ENCODE data around the gene IL25.

The IL25 gene

DNA sequence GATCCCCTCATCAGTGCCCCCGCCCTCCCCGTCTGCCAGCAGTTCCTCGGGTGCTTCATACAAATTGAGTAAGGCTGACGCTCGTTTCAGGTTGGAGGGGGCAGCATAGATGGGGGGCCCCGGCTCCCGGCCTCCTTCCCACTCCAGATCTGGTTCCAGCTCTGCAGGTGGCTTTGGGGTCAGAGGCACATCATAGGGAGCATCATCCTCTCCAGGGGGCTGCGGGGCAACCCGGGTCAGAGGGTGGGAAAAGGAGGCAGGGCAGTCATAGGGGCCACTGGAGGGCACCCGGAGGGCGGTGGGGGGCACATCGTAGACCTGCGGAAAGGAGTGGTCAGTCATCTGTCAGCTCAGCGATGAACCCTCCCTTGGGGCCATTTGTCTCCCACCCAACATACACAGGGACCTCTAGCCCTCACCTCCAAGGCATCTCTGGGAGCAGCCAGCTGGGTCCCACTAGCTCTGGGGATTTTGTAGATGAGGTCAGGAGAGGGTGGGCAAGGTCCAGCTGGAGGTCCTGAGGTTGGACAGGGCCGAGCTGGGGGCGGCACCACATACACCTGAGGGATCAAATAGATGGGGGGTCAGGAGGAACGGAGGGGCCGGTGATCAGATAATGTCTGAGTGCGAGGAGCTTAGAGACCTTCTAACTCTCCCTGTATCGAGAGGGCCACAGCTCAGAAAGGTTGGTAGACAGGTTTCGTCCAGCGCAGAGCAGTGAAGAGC is 12.7 kb upstream of the IL25 start:
- H3K4me3 ChIP-seq (ENCODE audit: low read length) = no peak overlapping the region
- TF ChIP-seq ZNF274 (IDR thresholded peaks at IDR 0.05; ENCODE audit: low read depth, low read length) = no peak

DNA sequence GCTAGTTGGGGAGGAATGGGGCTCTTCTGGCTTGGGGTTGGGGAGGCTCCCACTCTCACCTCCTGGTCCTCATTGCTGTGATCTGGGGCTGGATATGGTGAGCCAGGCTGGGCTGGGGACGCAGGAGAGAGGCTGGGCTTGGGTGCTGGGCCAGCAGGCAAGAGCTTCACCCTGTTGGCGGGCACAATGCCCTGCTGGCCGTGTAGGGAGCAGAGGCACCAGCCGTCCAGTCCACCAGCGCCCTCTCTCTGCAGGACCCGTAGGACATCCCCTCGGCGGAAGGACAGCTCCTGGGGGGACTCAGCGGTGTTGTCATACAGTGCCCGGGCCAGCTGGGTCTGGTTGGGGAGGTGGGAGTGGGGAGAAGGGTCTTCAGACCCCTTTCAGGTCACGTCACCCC is 12.1 kb upstream of the IL25 start:
- no peak overlapping the region for H3K4me3 ChIP-seq (ENCODE audit: low read length)
- no peak for TF ChIP-seq ZNF274 (IDR thresholded peaks at IDR 0.05; ENCODE audit: low read depth, low read length)

DNA sequence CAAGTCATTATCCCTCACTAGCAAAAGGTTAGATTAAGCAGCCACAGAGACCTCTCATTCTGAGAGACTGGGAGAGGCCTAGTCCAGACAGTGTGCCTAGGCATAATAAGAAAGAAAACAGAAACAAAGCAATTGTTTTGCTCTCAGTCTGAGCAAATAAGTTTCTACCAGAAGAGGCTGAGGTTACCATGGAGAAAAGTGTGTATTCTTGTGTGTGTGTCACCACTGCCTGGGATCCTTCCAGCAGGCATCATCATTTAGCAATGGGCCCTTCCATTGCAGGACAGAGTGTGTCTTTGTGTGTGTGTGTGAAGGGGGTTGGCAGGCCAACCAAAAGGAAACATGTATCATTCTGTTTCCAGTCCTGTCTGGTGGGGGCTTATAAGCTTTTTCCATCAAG is 11.3 kb upstream of the IL25 start:
- no peak for TF ChIP-seq ZNF274 (IDR thresholded peaks at IDR 0.05; ENCODE audit: low read depth, low read length)
- H3K4me3 ChIP-seq (ENCODE audit: low read length) = no peak overlapping the region

DNA sequence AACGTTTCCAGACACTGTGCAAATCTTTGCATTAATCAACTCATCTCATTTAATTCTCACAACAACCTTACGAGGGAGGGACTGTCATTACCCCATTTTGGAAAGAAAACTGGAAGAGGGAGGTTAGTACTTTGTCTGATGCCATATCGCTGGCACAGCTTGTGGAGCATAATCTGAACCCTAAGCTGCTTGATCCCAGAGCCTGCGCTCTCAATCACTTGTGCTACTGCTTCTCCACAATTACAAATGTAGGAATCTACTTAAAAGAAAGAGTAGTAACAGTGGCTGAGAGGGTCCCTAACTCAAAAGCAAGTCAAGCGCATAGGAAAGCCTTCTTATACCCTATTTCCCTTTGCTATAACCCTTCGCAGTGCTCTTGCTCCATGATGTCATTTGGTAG is 10.8 kb upstream of the IL25 start:
- H3K4me3 ChIP-seq (ENCODE audit: low read length) = no peak overlapping the region
- TF ChIP-seq ZNF274 (IDR thresholded peaks at IDR 0.05; ENCODE audit: low read depth, low read length) = no peak

DNA sequence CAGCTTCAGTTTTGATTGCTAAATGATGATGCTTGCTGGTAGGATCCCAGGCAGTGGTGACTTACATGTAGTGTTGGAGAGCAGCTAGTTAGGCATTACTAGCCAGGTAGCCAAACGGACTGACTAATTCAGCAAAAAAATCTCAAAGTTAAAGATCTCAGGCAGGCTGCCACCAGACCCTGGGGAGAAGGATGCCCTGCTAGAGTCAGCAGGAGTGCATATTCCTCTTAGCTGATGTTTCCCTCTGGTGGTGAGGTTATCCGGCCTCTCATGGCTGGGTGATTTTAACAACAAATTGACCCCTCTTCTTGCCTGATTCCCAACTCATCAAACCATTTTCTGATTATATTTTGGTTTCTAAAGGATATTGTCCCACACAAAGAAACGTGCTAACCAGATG is 10.4 kb upstream of the IL25 start:
- H3K4me3 ChIP-seq (ENCODE audit: low read length) = no peak overlapping the region
- no peak for TF ChIP-seq ZNF274 (IDR thresholded peaks at IDR 0.05; ENCODE audit: low read depth, low read length)

DNA sequence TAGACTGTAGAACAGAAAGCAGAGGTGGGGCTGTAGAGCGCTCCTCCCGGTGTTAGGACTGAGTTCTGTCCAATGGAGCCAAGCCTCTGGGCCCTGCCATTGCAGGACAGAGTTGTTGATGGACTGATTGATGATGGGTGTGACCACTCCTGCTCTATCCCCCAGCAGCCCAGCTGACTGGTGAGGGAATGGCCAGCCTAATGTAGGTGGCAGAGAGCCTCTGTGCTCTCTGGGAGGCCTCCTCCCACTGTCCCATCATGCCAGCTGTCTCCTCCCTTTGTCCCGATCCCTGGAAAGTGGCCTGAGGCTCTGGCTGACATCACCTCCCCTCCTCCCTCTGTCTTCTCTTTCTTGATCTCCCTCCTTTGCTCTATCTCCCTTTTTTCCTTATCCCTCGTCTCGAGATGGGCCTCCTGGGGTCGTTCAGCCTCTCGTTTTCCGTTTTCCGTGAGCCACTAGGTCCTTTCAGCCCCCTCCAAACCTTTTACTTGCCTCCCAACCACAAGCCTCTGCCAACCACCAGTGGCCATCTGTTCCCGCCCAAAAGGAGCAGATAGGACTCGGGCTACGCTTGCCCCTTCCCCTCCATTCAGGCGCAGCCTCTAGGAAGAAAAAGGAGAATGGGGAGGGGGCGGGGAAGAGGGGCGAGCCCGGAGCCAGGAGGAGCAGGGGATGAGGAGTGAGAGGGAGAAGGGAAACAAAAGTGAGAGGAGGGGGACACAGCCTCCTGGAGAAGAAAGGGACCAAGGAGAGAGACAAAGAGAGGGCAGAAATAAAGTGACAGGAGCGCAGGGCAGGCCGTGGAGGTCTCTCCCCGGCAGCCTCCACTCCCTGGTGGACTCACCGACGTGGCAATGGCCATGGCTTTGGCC is 8.2 kb upstream of the IL25 start:
- no peak overlapping the region for H3K4me3 ChIP-seq (ENCODE audit: low read length)
- no peak for TF ChIP-seq ZNF274 (IDR thresholded peaks at IDR 0.05; ENCODE audit: low read depth, low read length)

DNA sequence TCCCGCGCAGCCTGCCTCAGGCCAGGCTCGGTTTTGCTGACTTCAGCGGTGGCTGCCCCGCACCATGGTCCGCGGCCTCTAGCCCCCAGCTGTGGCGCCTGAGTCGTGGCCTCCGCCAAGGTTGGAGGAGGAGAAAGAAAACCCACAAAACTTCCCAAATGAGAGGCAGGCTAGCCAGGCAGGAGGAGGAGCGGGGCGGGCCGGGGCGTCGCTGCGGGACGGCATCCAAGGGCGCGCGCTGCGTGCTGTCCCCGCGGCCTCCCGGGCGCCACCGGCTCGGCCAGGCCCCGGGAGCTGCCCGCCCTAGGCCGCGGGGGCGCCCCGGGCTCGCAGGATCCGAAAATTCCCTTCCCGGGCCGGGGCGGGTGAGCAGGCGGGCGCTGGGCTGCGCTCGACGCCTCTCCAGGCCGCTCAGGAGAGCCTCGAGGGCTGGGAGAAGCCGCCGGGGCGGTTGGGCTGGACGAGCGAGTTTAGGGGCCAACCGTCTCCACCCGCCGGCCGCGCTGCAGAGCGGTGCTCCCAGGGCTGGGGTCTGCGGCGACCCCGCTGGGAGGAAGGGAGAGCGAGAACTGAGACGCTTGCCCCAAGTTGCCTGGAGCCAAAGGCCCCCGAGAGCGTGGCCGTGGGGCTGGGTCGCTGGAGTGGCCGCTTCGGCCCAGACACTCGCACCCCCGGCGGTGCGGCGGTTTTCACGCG is 7.4 kb upstream of the IL25 start, which contains the start of gene EFS:
Gene EFS (minus strand): TSS at position 137 of the 696 bp plus-strand sequence. CDS start 147 bp downstream, outside the sequence.
- no peak within 1 kb of the TSS for H3K4me3 ChIP-seq (ENCODE audit: low read length)

DNA sequence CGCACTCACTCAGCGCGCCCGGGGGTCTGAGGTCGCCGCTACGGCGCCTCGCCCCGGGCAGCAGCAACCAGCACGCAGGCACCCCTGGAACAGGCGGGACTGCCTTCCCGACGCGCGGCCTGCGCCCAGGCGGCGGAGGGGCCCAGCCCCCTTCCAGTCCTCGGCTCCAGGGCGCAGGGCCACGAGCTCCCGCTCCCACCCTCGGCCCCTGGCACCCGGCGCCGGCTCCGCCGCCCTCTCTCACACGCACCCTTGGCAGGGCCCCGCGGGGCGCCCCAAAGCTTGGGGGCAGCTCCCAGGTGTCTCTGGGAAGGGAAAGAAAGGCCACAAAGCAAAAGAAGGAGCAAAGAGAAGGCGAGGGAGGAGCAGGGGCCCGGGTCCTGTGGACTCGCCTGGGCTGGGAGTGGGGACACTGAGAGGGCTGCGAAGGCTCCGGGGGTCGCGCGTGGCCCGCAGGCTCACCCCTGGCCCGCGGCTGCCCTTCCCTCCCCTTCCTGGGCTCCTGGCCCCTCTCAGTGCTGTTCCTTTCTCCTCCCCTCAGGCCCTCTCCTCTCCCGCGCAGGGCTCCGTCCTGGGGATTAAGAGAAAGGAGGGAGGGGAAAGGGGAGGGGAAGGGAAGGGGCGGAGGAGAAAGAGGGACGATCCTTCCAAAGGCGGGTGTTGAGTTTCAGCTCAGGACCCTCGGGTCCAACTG is 6.7 kb upstream of the IL25 start:
- no peak overlapping the region for H3K4me3 ChIP-seq (ENCODE audit: low read length)
- TF ChIP-seq ZNF274 (IDR thresholded peaks at IDR 0.05; ENCODE audit: low read depth, low read length) = no peak

More for the DNA sequence above, 7.4 kb upstream of the IL25 start, which contains the start of gene EFS:
- TF ChIP-seq ZNF274 (IDR thresholded peaks at IDR 0.05; ENCODE audit: low read depth, low read length) = no peak

DNA sequence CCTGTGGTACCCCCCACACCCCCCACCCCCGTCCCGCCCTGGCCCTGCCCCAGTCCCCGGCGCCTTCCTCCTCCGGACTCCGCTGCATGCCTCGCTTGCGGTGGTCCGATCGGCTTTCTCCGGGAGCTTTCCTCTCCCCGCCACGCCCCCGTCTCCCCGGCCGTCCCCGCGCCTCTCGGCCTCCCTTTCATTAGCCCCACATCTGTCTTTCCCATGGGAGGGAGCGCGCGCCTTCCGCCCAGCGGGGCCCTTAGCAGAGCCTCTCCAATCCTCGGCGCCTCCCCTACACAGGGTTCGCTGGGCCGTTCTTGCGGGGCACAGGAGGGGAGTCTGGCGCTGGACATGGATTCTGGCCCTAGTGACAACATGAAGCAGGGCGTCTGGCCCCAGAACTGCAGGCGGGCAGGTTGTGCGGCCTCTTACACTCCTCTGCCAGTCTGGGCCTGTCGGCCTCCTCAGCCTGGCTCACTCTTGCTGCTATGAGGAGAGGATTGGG is 6.1 kb upstream of the IL25 start:
- no peak overlapping the region for H3K4me3 ChIP-seq (ENCODE audit: low read length)
- TF ChIP-seq ZNF274 (IDR thresholded peaks at IDR 0.05; ENCODE audit: low read depth, low read length) = no peak

DNA sequence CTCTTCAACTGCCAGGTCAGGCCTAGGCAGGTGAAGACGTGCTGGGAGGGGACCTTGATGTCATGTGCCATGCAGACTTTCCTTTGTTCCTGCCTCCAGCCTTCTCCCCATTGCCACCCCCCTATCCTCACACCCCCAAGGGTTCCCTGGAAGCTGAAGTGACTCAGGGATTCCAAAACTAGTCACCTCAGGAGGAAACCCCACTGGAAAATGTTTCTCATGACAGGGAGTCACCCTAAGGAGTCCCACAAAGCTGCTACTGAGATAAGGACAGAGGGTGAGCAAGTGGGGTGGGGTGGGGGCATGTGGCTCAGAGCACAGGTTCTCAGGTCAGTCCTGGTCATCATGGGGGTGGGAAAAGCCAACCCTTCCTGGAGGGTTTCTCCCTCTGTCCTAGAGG is 2.4 kb upstream of the IL25 start:
- no peak for TF ChIP-seq ZNF274 (IDR thresholded peaks at IDR 0.05; ENCODE audit: low read depth, low read length)
- H3K4me3 ChIP-seq (ENCODE audit: low read length) = no peak overlapping the region

DNA sequence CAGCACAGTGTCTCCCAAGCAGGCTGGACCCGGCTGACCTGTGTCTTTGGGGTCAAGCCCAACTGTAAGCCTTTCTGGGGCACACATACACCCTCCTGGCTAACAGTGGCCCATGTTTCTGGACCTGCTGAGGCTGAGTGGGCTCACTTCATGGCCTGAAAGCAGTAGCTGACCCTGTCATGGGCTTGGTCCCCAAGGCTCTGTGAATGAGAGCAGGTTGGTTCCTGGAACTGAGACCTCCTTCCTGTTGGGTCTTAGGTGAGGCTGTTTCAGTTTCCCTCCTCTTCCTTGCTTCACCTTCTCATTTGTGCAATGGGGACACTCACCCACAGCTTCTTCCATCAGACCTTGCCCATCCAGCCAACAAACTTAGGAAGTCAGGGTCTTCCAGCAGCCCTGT is 744 bp upstream of the IL25 start:
- H3K4me3 ChIP-seq (ENCODE audit: low read length) = no peak overlapping the region
- TF ChIP-seq ZNF274 (IDR thresholded peaks at IDR 0.05; ENCODE audit: low read depth, low read length) = no peak

DNA sequence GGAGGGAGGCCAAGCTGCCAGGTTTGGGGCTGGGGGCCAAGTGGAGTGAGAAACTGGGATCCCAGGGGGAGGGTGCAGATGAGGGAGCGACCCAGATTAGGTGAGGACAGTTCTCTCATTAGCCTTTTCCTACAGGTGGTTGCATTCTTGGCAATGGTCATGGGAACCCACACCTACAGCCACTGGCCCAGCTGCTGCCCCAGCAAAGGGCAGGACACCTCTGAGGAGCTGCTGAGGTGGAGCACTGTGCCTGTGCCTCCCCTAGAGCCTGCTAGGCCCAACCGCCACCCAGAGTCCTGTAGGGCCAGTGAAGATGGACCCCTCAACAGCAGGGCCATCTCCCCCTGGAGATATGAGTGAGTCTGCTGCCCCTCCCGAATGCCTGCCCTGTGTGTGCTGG is 432 bp downstream of the IL25 start:
- TF ChIP-seq ZNF274 (IDR thresholded peaks at IDR 0.05; ENCODE audit: low read depth, low read length) = no peak

DNA sequence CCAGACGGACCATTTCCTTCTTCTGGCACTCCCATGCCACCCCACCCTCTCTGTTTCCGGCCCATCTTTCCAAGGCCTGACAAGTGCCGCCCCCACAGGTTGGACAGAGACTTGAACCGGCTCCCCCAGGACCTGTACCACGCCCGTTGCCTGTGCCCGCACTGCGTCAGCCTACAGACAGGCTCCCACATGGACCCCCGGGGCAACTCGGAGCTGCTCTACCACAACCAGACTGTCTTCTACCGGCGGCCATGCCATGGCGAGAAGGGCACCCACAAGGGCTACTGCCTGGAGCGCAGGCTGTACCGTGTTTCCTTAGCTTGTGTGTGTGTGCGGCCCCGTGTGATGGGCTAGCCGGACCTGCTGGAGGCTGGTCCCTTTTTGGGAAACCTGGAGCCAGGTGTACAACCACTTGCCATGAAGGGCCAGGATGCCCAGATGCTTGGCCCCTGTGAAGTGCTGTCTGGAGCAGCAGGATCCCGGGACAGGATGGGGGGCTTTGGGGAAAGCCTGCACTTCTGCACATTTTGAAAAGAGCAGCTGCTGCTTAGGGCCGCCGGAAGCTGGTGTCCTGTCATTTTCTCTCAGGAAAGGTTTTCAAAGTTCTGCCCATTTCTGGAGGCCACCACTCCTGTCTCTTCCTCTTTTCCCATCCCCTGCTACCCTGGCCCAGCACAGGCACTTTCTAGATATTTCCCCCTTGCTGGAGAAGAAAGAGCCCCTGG is 3.1 kb downstream of the IL25 start:
- TF ChIP-seq ZNF274 (IDR thresholded peaks at IDR 0.05; ENCODE audit: low read depth, low read length) = no peak
- no peak overlapping the region for H3K4me3 ChIP-seq (ENCODE audit: low read length)

More for the DNA sequence above, 432 bp downstream of the IL25 start:
- H3K4me3 ChIP-seq (ENCODE audit: low read length) = no peak overlapping the region
